GM08714 (cell line): ENCODE data around the gene HENMT1.
"Not testable (repeated sequence)": the region's sequence is repeated elsewhere in the genome, so short reads cannot be mapped to it uniquely, and the experiment has no call there.

Experiments
- H3K4me3 ChIP-seq: fragments of 200-500 bp; sonication (Bioruptor generic); 2 replicates; pipeline ENCODE4 v1.5.1; 2014; ENCODE audit warnings: mild to moderate bottlenecking, low read length, inconsistent platforms
- ZNF274 ChIP-seq: IDR thresholded peaks from 2 replicates; pipeline ENCODE4 v1.6.1; 2012; ENCODE audit warnings: mild to moderate bottlenecking, low read depth, low read length

The HENMT1 gene

DNA sequence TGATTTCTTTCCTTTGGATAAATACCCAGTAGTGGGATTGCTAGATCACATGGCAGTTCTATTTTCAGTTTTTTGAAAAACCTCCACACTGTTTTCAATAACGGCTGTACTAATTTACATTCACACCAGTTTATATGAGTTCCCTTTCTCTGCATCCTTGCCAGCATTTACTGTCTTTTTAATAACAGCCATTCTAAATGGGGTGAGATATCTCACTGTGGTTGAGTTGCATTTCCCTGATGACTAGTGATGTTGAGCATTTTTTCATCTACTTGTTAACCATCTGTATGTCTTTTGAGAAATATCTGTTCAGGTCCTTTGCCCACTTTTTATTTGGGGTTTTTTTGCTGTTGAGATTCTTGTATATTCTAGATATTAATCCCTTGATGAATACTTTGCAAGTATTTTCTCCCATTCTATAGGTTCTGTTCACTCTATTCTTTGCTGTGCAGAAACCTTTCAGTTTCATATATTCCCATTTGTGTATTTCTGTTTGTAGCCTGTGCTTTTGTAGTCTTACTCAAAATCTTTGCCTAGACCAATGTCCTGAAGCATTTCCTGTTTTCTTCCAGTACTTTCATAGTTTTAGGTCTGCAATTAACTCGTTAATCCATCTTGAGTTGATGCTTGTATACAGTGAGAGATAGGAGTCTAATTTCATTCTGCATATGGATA lies 7.3 kb downstream of the HENMT1 start:
- no peak overlapping the region for H3K4me3 ChIP-seq
- TF ChIP-seq ZNF274: no peak

DNA sequence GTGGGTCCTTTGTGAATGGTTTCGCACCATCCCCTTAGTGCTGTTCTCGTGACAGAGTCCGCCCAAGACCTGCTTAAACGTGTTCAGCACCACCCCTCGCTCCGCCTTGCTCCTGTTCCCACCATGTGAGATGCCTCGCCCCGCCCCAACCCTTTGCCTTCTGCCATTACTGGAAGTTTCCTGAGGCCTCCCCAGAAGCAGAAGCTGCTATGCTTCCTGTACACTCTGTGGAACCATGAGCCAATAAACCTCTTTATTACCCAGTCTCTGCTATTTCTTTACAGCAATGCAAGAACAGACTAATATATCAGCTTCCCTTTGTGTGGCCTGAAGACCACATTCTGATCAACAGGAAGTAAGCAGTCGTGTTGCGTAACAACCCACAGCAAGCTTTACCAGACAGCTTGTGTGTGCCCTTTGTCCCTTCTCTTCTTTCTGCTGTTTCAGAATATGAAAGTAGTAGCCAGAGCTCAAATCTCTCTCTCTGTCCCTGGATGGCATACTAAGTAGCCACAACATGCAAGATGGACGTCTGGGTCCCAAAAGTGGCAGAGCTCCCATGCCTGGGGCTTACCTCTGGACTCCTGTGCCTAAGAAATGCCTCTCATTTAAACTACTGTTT lies 14.1 kb downstream of the HENMT1 start:
- H3K4me3 ChIP-seq: no peak overlapping the region
- TF ChIP-seq ZNF274: no peak

DNA sequence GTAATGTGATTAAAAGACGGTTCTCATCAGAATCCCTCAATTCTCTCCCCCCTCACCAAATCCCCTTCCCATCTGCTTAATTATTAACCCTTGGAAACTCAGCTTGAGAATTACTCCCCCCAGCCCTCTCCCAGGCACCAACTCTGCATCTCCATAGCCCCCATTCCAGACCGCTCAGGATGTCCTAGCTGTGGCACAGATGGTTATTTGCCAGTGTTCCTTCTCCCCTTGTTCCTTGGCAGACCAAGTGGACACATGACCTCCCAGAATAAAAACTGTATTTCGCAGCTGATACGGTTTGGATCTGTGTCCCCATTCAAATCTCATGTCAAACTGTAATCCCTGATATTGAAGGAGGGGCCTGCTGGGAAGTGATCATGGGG lies 14.6 kb downstream of the HENMT1 start:
- TF ChIP-seq ZNF274: no peak

DNA sequence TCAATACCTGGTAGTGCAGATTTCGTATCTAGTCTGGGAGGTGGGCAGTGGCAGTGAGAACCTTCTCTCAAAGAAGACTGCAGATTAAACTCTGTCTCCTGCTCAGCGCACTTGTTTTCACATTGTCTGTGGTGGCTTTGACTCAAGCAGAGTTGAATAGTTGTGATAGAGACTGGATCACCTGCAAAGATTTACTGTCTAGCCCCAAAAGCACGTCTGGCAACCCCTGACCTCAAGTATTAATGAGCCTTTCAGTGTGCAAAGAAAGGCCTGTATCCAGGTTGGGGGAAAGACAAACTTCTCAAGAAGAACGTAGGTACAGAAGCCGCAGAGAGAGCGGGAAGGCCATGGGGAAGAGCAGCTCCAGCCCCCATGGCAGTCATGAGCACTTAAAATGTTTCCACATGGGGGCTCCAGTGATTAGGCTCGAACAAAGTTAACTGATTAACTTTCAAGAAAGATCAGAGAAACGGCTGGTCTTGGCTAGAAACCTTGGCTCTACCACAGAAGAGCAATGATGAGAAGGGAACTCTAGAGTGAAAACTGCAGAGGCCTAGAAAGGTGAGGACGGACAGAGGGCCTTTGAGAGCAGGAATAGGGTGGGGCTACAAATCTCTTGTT lies 15.2 kb downstream of the HENMT1 start:
- no peak for TF ChIP-seq ZNF274

More for the DNA sequence above, 14.6 kb downstream of the HENMT1 start:
- no peak overlapping the region for H3K4me3 ChIP-seq

DNA sequence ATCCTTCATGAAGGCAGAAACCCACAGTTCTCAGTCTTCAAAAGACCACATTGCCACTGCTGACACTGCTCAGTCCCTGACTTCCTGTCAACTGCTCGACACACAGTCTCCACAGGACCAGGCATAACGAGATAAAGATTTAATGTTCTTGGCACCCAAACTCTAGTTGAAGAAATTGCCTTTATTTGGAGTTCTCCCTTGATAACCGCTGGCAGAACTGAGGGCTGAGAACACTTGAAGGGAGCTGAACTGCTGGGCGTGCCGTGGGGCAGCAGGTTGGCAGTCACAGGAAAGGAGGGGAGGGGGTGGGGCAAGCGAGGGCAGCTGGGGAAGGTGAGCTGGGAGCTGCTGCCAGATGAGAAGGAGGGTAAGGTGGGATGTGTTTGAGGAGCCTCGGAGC lies 15.9 kb downstream of the HENMT1 start:
- no peak for TF ChIP-seq ZNF274

More for the DNA sequence above, 15.2 kb downstream of the HENMT1 start:
- H3K4me3 ChIP-seq: no peak overlapping the region

DNA sequence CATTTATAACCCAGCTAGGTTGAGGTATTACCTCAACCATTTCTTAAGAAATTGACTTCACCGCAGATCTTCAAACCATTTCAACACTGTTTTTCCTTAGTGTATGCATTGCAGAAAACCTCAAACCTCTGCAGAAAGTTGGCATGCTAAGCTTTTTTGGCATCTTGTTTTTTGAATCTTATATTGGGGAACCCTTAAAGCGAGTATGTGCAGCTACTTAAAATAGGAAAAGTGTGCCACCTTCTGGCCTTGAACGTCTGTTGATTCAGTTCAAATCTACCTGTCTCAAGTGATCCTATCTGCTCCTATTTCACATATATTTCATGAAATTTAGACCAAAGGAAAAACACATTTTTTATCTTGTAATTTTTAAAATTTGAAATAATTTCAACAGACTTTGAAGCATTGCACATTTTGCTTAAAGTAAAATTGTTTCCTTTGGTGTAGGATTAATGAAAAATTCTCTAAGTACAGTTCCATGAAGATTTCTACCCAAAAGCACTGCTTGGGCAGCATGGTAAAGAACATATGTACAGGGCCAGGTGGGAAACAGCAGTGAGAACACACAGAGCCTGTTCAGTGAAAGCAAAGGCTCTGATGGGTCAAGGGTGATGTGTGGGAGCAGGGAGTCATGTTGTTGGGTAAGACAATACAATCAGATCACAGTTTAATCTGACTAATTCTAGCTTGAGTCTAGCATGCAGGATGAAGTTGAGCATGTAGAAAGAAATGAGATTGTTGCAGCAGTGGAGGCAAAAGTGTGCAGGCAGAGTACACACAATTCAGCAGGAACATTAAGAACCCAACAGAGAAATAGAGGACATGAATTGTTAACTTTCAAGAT lies 17.2 kb downstream of the HENMT1 start:
- no peak for TF ChIP-seq ZNF274
- no peak overlapping the region for H3K4me3 ChIP-seq

More for the DNA sequence above, 15.9 kb downstream of the HENMT1 start:
- H3K4me3 ChIP-seq: no peak overlapping the region

DNA sequence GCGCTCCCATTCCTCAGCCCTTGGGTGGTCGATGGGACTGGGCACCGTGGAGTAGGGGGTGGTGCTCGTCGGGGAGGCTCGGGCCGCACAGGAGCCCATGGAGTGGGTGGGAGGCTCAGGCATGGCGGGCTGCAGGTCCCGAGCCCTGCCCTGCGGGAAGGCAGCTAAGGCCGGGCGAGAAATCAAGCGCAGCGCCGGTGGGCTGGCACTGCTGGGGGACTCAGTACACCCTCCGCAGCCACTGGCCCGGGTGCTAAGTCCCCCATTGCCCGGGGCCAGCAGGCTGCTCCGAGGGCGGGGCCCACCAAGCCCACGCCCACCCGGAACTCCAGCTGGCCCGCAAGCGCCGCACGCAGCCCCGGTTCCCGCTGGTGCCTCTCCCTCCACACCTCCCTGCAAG lies 20.0 kb downstream of the HENMT1 start:
- not testable (repeated sequence) for H3K4me3 ChIP-seq

DNA sequence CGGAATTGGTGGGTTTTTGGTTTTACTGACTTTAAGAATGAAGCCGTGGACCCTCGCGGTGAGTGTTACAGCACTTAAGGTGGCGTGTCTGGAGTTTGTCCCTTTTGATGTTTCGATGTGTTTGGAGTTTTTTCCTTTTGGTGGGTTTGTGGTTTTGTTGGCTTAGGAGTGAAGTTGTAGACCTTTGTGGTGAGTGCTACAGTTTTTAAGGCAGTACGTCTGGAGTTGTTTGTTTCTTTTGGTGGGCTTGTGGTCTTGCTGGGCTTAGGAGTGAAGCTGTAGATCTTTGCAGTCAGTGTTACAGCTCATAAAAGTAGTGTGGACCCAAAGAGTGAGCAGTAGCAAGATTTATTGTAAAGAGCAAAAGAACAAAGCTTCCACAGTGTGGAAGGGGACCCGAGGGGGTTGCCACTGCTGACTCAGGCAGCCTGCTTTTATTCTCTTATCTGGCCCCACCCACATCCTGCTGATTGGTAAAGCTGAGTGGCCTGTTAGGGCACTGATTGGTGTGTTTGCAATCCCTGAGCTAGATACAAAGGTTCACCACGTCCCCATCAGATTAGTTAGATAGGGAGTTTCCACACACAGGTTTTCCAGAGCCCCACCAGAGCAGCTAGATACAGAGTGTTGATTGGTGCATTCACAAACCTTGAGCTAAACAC lies 20.9 kb downstream of the HENMT1 start:
- H3K4me3 ChIP-seq: no peak overlapping the region
- TF ChIP-seq ZNF274: no peak

DNA sequence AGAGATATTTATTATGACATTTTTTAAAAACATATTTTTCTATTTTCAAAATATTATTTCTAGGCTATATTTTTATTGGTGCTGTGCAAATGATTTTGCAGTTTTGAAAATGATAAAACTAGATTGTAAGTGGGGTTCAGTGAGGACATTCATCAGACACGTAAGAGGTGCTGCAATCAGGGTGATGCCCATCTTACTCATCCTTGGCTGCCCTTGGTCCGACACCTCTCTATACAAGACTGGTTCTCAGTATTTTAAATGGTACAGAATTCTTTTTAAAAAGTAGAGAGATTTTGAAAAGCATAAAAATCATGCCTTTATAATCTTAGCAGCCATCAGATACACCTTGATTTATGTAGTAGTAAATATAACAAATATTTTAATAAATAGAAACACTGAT lies 24.0 kb downstream of the HENMT1 start:
- no peak overlapping the region for H3K4me3 ChIP-seq
- TF ChIP-seq ZNF274: no peak

DNA sequence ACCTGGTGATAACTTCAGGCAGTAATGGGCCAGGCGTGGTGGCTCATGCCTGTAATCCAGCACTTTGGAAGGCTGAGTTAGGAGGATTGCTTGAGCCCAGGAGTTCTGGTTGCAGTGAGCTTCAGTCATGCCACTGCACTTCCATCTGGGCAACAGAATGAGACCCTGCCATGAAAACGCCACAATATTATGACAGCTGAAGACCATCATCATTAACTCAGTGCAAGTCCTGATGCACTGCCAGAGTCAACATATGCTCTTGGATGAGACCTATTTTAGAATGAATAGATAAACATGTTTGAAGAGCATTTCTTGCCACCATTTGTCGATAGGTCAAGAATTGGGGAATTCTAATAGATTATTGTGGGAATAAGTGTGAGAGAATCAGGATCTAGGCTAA lies 26.4 kb downstream of the HENMT1 start:
- no peak for TF ChIP-seq ZNF274
- no peak overlapping the region for H3K4me3 ChIP-seq

DNA sequence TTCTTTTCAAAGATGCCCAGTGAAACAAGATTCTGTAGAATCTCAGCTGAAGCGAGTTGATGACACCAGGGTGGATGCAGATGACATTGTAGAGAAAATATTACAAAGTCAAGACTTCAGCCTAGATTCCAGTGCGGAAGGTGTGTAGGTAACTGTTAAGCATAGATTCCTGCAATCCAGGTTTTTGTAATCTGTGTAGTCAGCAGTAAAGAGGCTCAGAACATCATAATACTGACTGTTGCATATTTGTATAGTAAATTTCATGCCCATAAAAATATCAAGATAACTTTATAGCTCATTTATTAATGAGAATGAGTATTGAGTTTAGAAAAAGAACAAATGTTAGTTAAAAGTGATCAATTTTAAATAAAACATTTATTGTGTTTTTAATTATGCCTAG lies 32.2 kb downstream of the HENMT1 start:
- TF ChIP-seq ZNF274: no peak
- no peak overlapping the region for H3K4me3 ChIP-seq

DNA sequence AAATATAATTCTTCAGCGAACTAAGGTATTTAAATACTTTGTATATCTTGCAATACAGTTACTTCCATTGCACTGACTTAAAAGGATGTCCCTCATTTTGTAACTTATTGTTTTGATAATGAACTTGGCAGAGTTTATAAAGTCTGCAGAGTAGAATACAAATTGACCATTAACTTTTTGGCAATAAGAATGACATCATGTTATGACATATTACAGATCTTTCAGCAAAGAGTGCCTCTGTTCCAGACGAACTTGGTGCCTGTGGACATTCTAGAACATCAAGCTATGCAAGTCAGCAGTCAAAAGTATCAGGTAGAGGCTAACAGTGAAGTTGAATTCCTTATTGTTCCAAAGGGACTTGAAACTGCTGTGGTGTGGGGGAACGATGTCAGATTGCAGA lies 32.9 kb downstream of the HENMT1 start:
- TF ChIP-seq ZNF274: no peak
- H3K4me3 ChIP-seq: no peak overlapping the region

DNA sequence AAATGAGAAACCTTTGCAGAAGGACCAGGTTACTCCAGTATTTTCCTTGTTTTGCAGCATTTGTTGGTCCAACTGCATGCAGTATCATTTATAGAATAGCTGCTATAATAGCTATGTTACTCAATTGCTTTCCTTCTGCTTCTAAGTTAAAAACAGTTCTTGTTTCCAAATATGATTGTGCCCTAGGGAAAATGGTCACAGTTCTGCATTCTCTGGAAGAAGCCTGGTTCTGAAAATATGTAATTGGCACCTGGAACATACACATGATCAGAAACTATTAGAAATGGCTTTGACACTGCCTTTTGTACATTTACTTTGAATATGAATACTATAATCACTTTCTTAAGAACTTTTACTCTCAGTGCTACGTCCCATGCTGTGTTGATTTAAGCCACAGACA lies 33.6 kb downstream of the HENMT1 start:
- no peak for TF ChIP-seq ZNF274
- no peak overlapping the region for H3K4me3 ChIP-seq

DNA sequence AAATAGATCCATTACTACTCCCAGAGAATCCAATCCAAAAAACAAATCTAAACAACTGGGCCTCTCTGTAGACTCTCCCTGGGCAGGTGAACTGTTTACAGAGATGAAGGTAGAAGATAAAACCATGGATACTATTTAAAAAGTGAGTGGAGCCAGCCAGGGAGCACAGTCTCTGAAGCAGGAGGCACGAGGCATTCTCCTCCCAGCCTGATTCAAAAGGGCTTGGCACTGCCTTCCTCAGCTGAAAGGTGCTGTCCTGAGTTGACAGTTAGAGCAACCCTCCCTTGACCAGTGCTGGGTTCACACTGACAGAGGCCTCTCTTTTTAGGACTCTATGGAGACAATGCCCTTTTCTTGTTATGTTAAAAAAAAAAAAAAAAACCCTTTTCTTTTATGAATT lies 36.8 kb downstream of the HENMT1 start:
- TF ChIP-seq ZNF274: no peak
- H3K4me3 ChIP-seq: no peak overlapping the region
